ENCODE results near the gene SLC44A5.

- no peak for TF ChIP-seq CTCF (IDR thresholded peaks at IDR 0.05; ENCODE audit: borderline replicate concordance, extremely low read depth, low read length, poor library complexity, severe bottlenecking)
- TF ChIP-seq EZH2 (IDR thresholded peaks at IDR 0.05; ENCODE audit: borderline replicate concordance, low read depth, low read length, severe bottlenecking), result no peak
Measured at GRCh38 chr1:75618382-75618781, 7.5 kb upstream of the SLC44A5 start.
